ENCODE results near the gene KRT33B. TPM values are rescaled to one million over a fixed set of nuclear protein-coding genes. Genes with fewer than 3 reads are reported as not detected.
A peak's percentile ranks its signal among the peaks of the same experiment; 100 is the strongest.

Gene KRT33B
- total RNA-seq, 1 donor from 2014 or later, result not detected

DNA sequence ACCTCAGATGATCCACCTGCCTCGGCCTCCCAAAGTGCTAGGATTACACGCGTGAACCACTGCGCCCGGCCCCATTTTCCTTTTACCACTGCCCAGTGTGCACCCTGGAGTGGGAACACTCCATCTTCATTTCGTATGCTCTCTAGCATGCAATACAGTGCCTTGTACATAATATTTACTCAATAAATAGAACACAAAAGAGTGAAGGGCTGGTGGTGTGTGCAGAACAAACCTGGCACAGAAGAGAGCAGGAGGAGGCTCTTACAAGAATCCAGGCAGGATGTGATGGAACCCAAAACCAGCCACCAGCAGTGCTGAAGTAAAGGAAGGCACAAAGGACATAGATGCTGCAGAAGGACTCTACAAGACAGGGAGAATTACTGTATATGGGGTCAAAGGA lies 47.5 kb upstream of the KRT33B start:
- H2AFZ ChIP-seq (ENCODE audit: low read depth, low read length), result no peak overlapping the region
- H3K4me2 ChIP-seq (ENCODE audit: low read length), result peak overlapping the region; percentile 33
- FAIRE-seq (no peak), DNase-seq (ENCODE audit: low read depth) (no peak)
- no peaks in the 10 kb centered on the region for H3K9me3 Mint-ChIP-seq (ENCODE audit: unreplicated experiment)
- no peaks in the 10 kb centered on the region for H3K9me3 ChIP-seq (ENCODE audit: insufficient read depth, low read depth, low read length)
- H4K20me1 ChIP-seq (ENCODE audit: insufficient read depth, low read length), result no peaks in the 10 kb centered on the region
- H3K4me1 Mint-ChIP-seq (ENCODE audit: low read depth, unreplicated experiment), result peaks cover 42% of the 10 kb centered on the region
- no peaks in the 10 kb centered on the region for H3K27me3 ChIP-seq (ENCODE audit: insufficient read depth, low read length)
- H3K9ac ChIP-seq (ENCODE audit: low read length), result no peak overlapping the region
- no peaks in the 10 kb centered on the region for H3K79me2 ChIP-seq (ENCODE audit: insufficient read depth, low read length)
- no peak overlapping the region for H3K27ac ChIP-seq (ENCODE audit: low read depth, low read length)
- no peaks in the 10 kb centered on the region for H3K36me3 ChIP-seq (ENCODE audit: insufficient read depth, low read length)
- TF ChIP-seq, protein P1, sequence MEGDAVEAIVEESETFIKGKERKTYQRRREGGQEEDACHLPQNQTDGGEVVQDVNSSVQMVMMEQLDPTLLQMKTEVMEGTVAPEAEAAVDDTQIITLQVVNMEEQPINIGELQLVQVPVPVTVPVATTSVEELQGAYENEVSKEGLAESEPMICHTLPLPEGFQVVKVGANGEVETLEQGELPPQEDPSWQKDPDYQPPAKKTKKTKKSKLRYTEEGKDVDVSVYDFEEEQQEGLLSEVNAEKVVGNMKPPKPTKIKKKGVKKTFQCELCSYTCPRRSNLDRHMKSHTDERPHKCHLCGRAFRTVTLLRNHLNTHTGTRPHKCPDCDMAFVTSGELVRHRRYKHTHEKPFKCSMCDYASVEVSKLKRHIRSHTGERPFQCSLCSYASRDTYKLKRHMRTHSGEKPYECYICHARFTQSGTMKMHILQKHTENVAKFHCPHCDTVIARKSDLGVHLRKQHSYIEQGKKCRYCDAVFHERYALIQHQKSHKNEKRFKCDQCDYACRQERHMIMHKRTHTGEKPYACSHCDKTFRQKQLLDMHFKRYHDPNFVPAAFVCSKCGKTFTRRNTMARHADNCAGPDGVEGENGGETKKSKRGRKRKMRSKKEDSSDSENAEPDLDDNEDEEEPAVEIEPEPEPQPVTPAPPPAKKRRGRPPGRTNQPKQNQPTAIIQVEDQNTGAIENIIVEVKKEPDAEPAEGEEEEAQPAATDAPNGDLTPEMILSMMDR (IDR thresholded peaks at IDR 0.05; ENCODE audit: insufficient read depth, low read depth, low read length), result no peak
- peak overlapping the region; percentile 42 for H3K27ac Mint-ChIP-seq (ENCODE audit: unreplicated experiment)
- H3K27me3 Mint-ChIP-seq (ENCODE audit: low read depth, unreplicated experiment), result peaks cover 4% of the 10 kb centered on the region
- no peaks in the 10 kb centered on the region for H3K36me3 Mint-ChIP-seq (ENCODE audit: low read depth, unreplicated experiment)
- no peak overlapping the region for H3K4me3 ChIP-seq (ENCODE audit: insufficient read depth, low read depth, low read length)
- H3K4me1 ChIP-seq (ENCODE audit: insufficient read depth, low read length), result peaks cover 36% of the 10 kb centered on the region
- H3K4me3 Mint-ChIP-seq (ENCODE audit: unreplicated experiment), result no peak overlapping the region

DNA sequence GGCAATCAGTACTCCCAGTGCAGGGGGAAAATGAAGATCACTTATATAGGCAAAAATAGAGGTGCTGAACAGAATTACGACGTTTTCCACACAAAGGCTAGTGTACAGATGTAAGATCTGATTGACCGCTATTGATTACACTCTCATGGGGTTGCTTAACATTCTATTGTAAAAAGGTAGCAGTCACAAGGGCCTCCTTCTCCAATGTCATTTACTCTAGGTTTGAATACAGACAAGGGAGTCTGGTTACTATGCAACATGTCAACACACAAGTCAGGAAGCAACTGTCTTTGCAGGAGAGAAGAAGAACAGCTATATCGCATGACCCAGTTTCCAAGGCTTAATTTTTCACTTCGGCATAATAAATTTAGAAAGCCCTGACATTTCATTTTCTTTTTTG lies 46.9 kb upstream of the KRT33B start:
- Mint-ChIP-seq H3K4me1 (ENCODE audit: low read depth, unreplicated experiment) (peaks cover 42% of the 10 kb centered on the region), H3K36me3 (ENCODE audit: low read depth, unreplicated experiment) (no peaks in the 10 kb centered on the region), H3K27ac (ENCODE audit: unreplicated experiment) (peak overlapping the region; percentile 91), H3K9me3 (ENCODE audit: unreplicated experiment) (no peaks in the 10 kb centered on the region), H3K4me3 (ENCODE audit: unreplicated experiment) (peak overlapping the region; percentile 21), H3K27me3 (ENCODE audit: low read depth, unreplicated experiment) (peaks cover 4% of the 10 kb centered on the region)
- Histone ChIP-seq H3K9me3 (ENCODE audit: insufficient read depth, low read depth, low read length) (no peaks in the 10 kb centered on the region), H3K4me1 (ENCODE audit: insufficient read depth, low read length) (peaks cover 36% of the 10 kb centered on the region), H3K36me3 (ENCODE audit: insufficient read depth, low read length) (no peaks in the 10 kb centered on the region), H3K9ac (ENCODE audit: low read length) (no peak overlapping the region), H4K20me1 (ENCODE audit: insufficient read depth, low read length) (no peaks in the 10 kb centered on the region), H3K4me2 (ENCODE audit: low read length) (no peak overlapping the region), H3K27me3 (ENCODE audit: insufficient read depth, low read length) (no peaks in the 10 kb centered on the region), H3K79me2 (ENCODE audit: insufficient read depth, low read length) (no peaks in the 10 kb centered on the region), H3K27ac (ENCODE audit: low read depth, low read length) (no peak overlapping the region), H3K4me3 (ENCODE audit: insufficient read depth, low read depth, low read length) (no peak overlapping the region), H2AFZ (ENCODE audit: low read depth, low read length) (no peak overlapping the region)
- TF ChIP-seq, protein P1 (IDR thresholded peaks at IDR 0.05; ENCODE audit: insufficient read depth, low read depth, low read length), result no peak
- TF ChIP-seq EZH2 (IDR thresholded peaks at IDR 0.05; ENCODE audit: insufficient read depth, low read length), result no peak
- no peak for FAIRE-seq
- no peak for DNase-seq (ENCODE audit: low read depth)

DNA sequence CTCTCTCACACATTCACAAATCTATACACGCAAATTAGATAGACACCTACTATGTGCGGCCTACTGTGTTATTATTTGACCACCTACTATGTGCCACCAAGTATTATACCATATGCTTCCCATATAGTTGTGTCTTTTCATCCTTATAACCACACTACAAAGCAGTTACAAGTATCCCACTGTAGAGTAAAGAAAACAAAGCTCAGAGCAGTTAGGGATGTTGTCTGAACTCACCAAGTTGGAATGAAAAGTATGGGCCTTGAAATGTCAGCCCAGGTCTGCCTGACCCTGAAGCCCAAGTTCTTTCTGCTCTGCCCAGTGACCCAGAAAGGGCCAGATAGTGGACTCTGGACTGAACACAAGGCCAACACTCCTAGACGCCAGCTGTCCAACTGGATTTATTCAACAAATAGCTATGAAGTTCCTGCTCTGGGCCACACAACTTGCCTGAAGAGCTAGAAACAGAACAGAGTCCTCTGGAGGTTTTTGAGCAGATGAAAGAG lies 46.3 kb upstream of the KRT33B start:
- H3K9me3 ChIP-seq (ENCODE audit: insufficient read depth, low read depth, low read length), result no peaks in the 10 kb centered on the region
- no peak overlapping the region for H3K4me3 ChIP-seq (ENCODE audit: insufficient read depth, low read depth, low read length)
- Mint-ChIP-seq H3K36me3 (ENCODE audit: low read depth, unreplicated experiment) (no peaks in the 10 kb centered on the region), H3K9me3 (ENCODE audit: unreplicated experiment) (no peaks in the 10 kb centered on the region), H3K4me1 (ENCODE audit: low read depth, unreplicated experiment) (peaks cover 37% of the 10 kb centered on the region), H3K27ac (ENCODE audit: unreplicated experiment) (peak overlapping the region; percentile 91), H3K27me3 (ENCODE audit: low read depth, unreplicated experiment) (peaks cover 4% of the 10 kb centered on the region), H3K4me3 (ENCODE audit: unreplicated experiment) (peak overlapping the region; percentile 21)
- H3K79me2 ChIP-seq (ENCODE audit: insufficient read depth, low read length), result no peaks in the 10 kb centered on the region
- H3K36me3 ChIP-seq (ENCODE audit: insufficient read depth, low read length), result no peaks in the 10 kb centered on the region
- peaks cover 33% of the 10 kb centered on the region for H3K4me1 ChIP-seq (ENCODE audit: insufficient read depth, low read length)
- H4K20me1 ChIP-seq (ENCODE audit: insufficient read depth, low read length), result no peaks in the 10 kb centered on the region
- no peak overlapping the region for H3K27ac ChIP-seq (ENCODE audit: low read depth, low read length)
- H3K4me2 ChIP-seq (ENCODE audit: low read length), result no peak overlapping the region
- H3K27me3 ChIP-seq (ENCODE audit: insufficient read depth, low read length), result no peaks in the 10 kb centered on the region
- FAIRE-seq (peak; percentile 50), DNase-seq (ENCODE audit: low read depth) (peak; percentile 72)
- H2AFZ ChIP-seq (ENCODE audit: low read depth, low read length), result no peak overlapping the region
- TF ChIP-seq EZH2 (IDR thresholded peaks at IDR 0.05; ENCODE audit: insufficient read depth, low read length), result no peak
- H3K9ac ChIP-seq (ENCODE audit: low read length), result no peak overlapping the region
